Thoracic aorta endothelial cell (primary cell): ENCODE measurements around the gene TAF7L. TPM values are rescaled to one million over a fixed set of nuclear protein-coding genes. Genes with fewer than 3 reads are reported as not detected.

Experiments used
- small RNA-seq: library from RNA; depleted of rRNA; stranded (forward); fragments of <200 nt; gene quantifications from one replicate; pipeline ENCODE3, GENCODE V24; 2012
- total RNA-seq: library from RNA; depleted of rRNA; stranded (reverse); fragments of >200 nt; gene quantifications from 2 replicates; pipeline ENCODE4 v1.2.3, GENCODE V29; 2012

The TAF7L gene, protein sequence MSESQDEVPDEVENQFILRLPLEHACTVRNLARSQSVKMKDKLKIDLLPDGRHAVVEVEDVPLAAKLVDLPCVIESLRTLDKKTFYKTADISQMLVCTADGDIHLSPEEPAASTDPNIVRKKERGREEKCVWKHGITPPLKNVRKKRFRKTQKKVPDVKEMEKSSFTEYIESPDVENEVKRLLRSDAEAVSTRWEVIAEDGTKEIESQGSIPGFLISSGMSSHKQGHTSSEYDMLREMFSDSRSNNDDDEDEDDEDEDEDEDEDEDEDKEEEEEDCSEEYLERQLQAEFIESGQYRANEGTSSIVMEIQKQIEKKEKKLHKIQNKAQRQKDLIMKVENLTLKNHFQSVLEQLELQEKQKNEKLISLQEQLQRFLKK
- 1.4 and 2.4 TPM in 2 replicates for total RNA-seq

DNA sequence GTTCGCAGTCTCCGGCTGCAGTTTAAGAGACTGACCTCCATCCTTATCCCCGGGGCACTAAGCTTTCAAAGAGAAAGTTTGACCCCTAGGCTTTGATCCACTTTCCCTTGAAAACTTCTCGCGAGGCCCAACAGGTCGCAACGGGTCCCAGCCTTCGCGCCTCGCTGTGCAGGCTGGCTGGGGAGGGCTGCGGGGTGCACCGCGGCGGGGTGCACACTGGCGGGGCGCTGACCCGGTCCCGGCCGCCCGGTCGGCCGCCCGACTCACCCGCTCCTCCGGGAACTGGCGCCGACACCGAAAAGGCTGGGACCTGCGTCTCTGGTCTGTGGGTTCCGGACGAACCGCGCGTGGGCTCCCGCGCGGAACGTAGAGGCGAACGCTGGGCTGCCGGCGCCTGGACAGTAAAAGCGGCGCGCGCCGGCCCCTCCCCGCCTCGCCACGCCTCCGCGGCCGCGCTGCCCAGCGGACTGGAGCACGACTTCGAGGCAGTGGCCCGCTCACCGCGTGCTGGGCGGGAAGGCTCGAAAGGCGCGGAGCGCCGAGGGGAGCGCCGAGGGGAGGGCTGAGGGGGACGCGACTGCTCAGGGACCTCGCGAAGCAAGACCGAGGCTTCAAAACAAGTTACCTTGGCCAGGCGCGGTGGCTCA is at the start of gene TAF7L:
Gene TAF7L, minus strand, starts transcription at position 378 of the 647 bp plus-strand sequence. CDS start 3,791 bp downstream, outside the sequence.

DNA sequence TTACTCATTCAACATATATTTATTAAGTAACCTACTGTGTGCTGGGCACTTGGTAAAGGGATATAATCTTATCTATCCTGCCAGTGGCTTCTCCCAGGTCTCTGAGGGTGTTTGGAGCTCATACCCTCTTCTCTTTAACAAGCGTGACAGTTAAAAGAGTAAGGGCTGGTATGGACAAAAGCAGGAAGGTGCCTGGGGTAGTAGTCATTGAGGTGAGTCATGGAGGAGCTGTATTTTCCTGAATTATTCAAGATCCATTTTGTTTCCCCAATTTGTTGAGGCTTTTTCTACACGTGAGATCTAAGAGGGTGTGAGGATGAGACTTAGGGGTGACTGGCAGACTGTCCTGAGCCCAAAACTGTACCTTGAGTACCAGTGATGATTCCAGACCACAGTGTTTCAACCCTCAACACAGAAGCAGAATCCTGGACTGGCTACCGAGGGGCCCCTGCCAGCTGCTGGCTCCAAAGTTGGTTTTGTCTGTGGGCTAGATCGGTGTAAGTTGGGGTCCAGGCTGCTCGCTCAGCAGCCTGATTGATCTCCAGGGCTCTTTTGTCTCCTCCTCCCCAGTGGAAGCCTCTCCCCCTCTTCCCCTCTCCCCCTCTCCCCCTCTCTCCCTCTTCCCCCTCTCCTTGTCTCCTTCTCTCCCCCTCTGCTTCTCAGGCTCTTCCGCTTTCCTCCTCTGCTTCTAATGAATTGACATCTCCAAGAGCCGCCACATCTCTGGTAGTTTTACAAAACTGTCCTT is 71.8 kb downstream of the TAF7L start, which contains the start of gene DRP2:
Gene DRP2, plus strand, starts transcription at position 671 of the 748 bp plus-strand sequence. CDS start 11,862 bp downstream, outside the sequence.

Small RNA genes within 50 kb of the gene (small RNA-seq; reads per million reads assigned to genes)
- not detected for gene RNU6-934P

Other genes with a start within 250 kb of the TAF7L start
- gene TRMT2B, start 239.2 kb downstream of the TAF7L start, total RNA-seq = 28.9 and 39.6 TPM in 2 replicates
- 5.3 and 6.4 TPM in 2 replicates for gene TMEM35A, start 212.5 kb downstream of the TAF7L start, total RNA-seq
- gene CENPI, start 193.1 kb downstream of the TAF7L start, total RNA-seq = 46.0 and 66.6 TPM in 2 replicates
- 0.80 and 1.0 TPM in 2 replicates for gene DRP2, start 71.5 kb downstream of the TAF7L start, total RNA-seq
- gene TIMM8A, start 57.4 kb upstream of the TAF7L start, total RNA-seq = 10.4 and 12.7 TPM in 2 replicates
- 0.14 and 0.27 TPM in 2 replicates for gene BTK, start 94.9 kb upstream of the TAF7L start, total RNA-seq
- 407 and 700 TPM in 2 replicates for gene RPL36A, start 99.7 kb upstream of the TAF7L start, total RNA-seq
- 42.2 and 43.3 TPM in 2 replicates for gene GLA, start 116.6 kb upstream of the TAF7L start, total RNA-seq
- gene HNRNPH2, start 116.9 kb upstream of the TAF7L start, total RNA-seq = 79.1 and 81.8 TPM in 2 replicates
- 6.8 and 9.0 TPM in 2 replicates for gene ARMCX4, start 194.1 kb upstream of the TAF7L start, total RNA-seq